Measurements from ENCODE around the gene PSMG1. TPM values are rescaled to one million over a fixed set of nuclear protein-coding genes. Genes with fewer than 3 reads are reported as not detected.
"Not testable (repeated sequence)": the region's sequence is repeated elsewhere in the genome, so short reads cannot be mapped to it uniquely, and the experiment has no call there.

The PSMG1 gene, protein sequence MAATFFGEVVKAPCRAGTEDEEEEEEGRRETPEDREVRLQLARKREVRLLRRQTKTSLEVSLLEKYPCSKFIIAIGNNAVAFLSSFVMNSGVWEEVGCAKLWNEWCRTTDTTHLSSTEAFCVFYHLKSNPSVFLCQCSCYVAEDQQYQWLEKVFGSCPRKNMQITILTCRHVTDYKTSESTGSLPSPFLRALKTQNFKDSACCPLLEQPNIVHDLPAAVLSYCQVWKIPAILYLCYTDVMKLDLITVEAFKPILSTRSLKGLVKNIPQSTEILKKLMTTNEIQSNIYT
- 100 to 1,000 TPM; 121 TPM for total RNA-seq

DNA sequence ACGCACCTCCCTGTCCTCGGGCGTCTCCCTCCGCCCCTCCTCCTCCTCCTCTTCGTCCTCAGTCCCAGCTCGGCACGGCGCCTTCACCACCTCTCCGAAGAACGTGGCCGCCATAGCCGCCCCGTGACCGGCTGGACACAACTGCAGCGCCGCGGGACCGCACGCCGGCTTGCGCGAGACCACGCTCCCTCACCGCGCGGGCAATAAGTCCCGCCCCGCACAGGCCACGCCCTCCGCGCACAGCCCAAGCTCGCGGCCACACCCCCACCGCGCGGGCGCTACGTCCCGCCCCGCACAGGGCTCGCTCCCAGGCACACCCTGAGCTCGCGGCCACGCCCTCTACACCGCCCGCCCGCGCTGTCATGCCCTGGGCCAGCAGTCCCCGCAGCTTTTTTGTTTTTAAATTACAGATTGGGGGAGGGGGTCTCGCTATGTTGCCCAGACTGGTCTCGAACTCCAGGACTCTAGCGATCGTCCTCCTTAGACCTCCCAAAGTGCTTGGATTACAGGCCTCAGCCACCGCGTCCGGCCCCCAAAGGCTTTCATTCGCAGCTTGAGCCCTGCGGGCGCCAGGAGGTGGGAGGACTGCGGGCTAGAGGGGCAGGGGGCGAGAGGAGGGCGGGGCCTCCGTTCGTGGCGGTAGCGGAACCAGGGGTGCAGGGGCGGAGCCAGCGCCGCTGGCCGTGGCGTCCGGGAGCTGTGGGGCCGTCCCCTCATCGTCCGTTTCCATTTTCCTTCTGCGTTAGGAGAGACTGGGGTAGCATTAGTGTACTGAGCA lies at the start of gene PSMG1:
Gene PSMG1, minus strand, starts transcription at position 180 of the 778 bp plus-strand sequence. Its CDS starts 66 bp downstream, at position 114.
- CTCF ChIA-PET, result interaction anchor here (0.8 to 1.9 kb wide), 3 partner anchors 13 to 204 kb away, joined by 3 to 6 read pairs (median 3); no protein-coding TSS in a partner anchor
- POLR2A ChIA-PET, result interaction anchor here (0.5 to 2.0 kb wide), 7 partner anchors 11 to 376 kb away, joined by 3 to 16 read pairs (median 3); partner anchors contain the start of genes BRWD1 and HMGN1

DNA sequence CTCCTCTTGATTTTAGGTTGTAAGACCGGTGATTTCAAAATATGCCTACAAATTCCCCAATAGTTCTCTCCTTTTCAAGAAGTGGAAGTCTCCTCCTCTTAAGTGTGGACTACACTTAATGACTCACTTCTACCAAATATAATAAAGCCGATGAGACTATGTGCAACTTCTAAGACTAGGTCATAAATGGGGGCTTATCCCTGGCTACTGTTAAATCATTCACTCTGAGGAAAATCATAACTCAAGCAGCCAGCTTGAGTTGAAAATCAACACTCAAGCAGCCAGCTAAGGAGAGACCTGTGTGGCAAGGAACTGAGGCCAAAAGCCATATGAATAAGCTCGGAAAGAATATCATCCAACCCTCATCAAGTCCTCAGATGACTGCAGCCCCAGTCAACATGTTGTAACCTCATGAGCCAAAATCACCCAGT lies 49.6 kb upstream of the PSMG1 start:
- CTCF ChIA-PET, result interaction anchor here (0.6 kb wide), 1 partner anchor 30 kb away, joined by 4 read pairs; no protein-coding TSS in a partner anchor
- POLR2A ChIA-PET, result no interaction called here

DNA sequence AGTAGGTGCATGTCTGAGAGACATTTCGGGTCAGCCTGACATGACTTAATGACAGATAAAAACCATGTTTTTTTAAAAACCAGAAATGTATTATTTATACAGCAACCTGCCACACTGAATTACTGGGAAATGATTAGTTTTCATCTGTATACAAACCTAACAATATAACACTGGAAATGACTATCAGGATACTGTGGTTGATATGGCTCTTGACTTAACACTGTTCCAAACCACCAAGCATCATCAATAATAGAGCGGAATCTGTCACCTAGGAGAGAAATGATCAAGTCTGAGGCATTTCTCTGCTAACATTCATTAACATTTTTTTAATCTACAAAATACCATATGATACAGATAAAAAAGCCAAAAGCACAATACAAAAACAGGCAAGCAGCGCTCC lies 41.7 kb upstream of the PSMG1 start:
- ChIA-PET POLR2A (no interaction called here), CTCF (no interaction called here)

DNA sequence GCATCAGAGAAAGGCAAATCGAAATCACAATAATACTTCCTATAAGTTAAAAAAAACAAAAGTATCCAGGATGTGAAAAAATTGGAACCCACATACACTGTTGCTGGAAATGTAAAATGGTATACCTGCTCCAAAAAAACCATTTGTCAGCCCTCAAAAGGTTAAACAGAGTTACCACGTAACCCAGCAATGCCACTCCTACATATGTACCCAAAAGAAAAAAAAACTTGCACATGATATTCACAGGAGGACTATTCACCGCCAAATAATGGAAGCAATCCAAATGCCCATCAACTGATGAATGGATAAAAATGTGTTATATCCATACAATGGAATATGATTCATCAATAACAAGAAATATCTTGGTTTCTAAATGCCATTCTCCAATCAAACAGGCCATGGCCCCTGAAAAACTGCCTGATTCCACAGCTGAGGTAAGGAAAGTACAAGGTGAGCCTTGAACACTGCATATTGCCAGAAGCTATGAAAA lies 38.8 kb upstream of the PSMG1 start:
- ChIA-PET CTCF (no interaction called here), POLR2A (no interaction called here)

DNA sequence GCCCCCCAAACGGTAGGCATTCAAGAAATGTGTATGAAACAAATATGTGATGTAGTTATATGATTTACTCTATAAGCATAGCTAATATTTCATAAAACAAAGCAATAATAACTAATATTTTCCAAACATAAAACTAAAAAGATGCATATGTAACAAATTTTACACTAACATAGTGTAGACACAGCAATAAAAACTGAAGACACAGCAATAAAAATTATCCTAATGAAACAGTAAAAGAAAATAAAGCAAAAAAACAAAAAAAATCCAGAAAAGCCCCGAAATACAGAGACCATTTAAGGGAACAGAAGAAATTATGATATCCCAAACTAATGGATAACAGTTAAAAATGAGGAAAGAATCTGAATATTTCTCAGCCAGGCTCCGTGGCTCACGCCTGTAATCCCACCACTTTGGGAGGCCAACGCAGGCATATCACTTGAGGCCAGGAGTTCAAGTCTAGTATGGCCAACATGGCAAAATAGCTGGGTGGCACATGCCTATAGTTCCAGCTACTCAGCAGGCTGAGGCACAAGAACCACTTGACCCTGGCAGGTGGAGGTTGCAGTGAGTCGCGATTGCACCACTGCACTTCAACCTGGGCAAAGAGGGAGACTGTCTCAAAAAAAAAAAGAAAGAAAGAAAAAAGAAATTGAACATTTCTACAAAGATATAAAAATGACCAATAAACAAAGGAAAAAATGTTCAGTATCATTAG lies 38.2 kb upstream of the PSMG1 start:
- POLR2A ChIA-PET, result no interaction called here
- CTCF ChIA-PET, result no interaction called here

DNA sequence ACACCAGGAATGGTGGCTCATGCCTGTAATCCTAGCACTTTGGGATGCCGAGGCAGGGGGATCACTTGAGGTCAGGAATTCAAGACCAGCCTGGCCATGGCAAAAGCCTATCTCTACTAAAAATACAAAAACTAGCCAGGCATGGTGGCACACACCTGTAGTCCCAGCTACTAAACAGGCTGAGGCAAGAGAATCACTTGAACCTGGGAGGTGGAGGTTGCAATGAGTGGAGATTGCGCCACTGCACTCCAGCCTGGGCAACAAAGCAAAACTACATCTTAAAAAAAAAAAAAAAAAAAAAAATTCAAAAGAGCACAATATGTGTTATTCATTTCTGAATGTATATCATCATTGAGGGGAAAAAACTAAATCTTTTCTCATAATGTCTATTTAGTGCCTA lies 37.6 kb upstream of the PSMG1 start:
- POLR2A ChIA-PET, result not testable (repeated sequence)
- CTCF ChIA-PET, result interaction anchor here (0.7 kb wide), 2 partner anchors 155 to 221 kb away, joined by 3 to 5 read pairs; no protein-coding TSS in a partner anchor

DNA sequence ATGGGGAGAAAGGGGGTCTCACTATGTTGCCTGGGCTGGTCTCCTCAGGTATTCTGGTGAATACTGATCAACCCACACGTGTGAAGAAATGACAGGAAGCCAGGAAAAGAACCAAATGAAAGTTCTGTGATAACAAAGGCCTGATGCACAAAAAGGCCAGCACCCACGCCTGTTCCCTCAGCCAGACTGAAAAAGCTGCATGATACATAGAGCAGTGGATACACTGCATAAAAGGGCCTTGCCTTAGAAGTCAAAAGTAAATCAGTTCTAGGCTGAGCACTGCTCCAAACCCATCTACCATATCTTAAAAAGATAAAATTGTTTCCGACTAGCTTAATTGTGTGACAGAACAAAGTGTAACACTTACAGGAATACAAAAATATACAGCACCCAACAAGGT lies 36.9 kb upstream of the PSMG1 start:
- ChIA-PET CTCF (no interaction called here), POLR2A (no interaction called here)

DNA sequence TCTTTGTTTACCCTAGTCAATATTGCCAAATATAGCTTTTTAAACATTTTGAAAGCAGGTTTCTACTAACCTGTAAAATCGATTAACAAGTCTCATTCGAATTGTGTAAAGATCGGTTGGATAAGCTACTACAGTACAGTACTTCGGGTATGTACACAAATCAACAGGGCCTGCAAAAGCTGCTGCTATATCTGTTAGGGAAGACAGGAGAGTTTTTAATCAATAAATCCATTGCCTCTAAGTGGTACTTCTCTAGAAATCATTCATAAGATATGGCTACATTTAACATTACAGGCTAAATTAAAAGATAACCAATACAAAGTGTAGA lies 34.8 kb upstream of the PSMG1 start:
- CTCF ChIA-PET, result no interaction called here
- POLR2A ChIA-PET, result interaction anchor here (0.7 kb wide), 1 partner anchor 112 kb away, joined by 3 read pairs; no protein-coding TSS in a partner anchor

DNA sequence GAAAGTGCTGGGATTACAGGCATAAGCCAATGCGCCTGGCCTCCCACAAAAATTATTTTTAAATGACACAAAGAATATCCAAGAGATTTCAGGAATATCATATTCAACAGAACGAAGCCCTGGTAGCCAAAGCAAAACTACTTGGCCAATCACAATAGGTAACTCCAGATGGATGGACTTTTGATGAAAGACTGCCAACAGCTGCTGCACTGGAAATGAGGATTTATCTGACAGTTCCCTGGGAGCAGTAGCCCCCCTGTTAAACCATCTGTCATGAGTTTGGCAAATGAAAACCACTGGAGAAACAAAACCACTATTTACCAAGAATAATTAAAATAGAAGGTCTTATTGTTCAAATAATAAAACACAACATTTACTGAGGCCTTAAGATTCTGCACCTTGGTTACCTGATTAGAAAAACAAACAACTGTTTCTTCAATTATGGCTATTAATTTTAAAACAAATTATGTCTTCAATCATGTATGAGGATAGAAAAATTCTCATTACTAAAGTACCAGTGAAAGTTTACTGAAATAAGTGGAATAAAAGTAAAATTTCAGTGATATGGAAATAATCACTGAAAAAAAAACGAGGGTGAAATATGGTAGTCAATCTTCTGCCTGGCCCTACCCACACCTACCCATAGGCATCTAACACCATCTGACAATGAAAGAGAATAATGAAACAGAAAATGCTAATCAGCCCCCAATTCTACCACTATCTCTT lies 34.3 kb upstream of the PSMG1 start:
- POLR2A ChIA-PET, result interaction anchor here (0.7 kb wide), 1 partner anchor 113 kb away, joined by 3 read pairs; no protein-coding TSS in a partner anchor

DNA sequence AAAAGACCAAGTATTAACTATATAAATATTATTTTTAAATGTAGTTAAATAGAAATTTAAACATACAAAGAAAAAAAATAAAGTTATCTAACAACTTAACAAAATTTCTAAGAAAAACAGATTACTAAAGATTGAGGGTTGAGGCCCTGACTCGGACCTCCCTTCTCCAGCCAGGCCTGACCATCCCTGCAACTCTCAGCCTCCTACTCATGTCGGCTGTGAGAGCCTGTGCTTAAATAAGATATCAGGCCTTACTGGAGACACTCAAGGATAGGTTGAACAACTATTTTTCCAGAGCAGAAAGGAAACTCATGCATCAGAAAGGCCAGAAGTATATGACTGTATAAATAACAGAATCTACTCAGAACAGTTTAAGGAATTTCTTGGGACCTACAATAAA lies 33.0 kb upstream of the PSMG1 start:
- ChIA-PET POLR2A (no interaction called here), CTCF (no interaction called here)

More for the DNA sequence above, 34.3 kb upstream of the PSMG1 start:
- CTCF ChIA-PET, result no interaction called here

DNA sequence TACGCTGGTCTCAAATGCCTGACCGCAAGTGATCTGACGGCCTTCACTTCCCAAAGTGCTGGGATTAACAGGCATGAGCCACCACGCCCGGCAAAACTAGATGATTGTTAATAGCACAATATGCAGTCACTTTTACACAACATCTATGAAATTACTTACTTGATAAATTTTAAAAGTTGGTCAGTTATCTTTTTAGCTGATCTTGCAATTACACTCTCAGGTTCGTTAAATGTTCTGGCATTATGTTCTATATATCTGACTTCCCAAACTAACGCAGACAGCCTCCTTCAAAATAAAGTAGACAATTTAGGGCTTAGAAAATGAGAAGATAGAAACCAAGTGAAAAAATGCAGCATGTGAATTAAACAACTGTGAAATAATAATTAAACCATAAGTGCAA lies 31.8 kb upstream of the PSMG1 start:
- POLR2A ChIA-PET, result no interaction called here
- CTCF ChIA-PET, result no interaction called here

DNA sequence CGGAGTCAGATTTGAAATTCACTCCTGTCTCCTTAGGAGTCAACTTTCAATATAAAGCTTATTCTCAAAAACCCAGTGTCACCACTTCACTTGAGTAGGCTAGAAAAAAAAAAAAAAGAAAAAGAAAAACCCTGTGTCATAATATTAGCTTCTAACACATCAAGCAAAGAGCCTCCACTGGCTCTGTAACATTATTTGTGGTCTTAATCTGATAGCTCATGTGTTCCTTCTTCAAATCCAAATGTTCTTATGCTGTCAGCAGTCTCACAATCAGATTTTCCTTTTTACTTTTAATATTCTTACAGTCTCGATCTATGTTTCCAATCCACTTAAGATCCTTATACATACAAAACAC lies 26.1 kb upstream of the PSMG1 start:
- ChIA-PET POLR2A (no interaction called here), CTCF (no interaction called here)

DNA sequence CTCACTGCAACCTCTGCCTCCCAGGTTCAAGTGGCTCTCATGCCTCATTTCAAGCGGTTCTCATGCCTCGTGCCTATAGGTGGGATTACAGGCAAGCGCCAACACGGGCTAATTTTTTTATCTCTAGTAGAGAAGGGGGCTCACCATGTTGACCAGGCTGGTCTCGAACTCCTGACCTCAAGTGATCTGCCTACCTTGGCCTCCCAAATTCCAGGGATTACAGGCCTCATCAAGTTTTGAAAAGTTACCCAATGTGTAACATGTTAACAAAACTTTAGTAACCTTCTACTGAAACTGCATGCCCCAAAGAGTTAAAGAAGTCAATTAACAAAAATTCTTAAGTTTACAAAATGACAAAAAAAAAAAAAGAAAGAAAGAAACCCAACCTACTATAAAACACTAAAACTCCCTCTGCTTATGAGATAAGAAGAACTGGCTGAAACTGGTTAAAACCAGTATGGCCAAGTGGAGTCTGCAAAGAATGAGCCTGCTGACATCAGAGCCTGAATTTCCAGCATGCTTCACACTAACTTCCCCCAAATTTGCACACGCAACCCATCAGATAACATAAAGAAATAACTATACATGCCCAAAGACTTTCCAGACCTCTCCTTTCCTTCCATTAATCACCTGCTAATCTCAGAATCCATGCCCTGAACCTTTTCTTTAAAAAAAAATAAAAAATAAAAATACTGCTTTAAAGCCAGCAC lies 25.5 kb upstream of the PSMG1 start:
- ChIA-PET POLR2A (no interaction called here), CTCF (no interaction called here)

DNA sequence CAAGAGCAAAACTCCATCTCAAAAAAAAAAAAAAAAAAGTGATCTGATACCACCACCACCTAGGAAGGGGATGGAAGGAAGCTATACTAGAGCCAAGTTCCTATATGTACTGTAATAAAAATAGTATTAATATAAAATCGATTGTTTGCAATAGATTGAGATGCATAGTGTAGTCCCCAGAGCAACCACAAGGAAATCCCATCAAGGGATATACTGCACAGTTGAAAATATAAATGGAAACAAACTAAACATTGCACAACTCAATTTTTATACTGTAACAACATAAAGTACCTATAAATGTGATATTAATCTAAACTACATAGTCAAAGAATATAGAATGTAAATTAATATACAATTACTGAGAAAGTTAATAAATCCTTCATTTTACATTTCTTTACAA lies 20.9 kb upstream of the PSMG1 start:
- ChIA-PET CTCF (no interaction called here), POLR2A (no interaction called here)

DNA sequence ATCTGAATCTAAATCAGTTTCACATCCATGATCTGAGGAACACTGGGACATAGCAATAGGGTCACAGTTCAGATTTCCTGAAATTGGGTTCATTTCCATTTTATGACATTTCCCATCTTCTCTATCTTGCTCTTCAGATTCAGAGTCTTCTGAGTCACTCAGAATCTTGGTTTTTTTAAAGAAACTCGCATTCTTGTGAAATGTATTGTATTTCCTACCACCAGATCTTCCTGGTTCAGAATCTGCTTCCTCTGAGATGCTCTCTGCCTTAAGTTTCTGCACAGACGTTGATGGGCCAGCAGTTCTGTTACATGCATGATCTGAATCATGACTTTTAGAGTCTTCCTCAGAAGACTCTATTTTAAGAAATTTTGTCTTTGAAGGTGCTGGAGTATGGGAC lies 15.5 kb upstream of the PSMG1 start:
- ChIA-PET CTCF (no interaction called here), POLR2A (no interaction called here)

DNA sequence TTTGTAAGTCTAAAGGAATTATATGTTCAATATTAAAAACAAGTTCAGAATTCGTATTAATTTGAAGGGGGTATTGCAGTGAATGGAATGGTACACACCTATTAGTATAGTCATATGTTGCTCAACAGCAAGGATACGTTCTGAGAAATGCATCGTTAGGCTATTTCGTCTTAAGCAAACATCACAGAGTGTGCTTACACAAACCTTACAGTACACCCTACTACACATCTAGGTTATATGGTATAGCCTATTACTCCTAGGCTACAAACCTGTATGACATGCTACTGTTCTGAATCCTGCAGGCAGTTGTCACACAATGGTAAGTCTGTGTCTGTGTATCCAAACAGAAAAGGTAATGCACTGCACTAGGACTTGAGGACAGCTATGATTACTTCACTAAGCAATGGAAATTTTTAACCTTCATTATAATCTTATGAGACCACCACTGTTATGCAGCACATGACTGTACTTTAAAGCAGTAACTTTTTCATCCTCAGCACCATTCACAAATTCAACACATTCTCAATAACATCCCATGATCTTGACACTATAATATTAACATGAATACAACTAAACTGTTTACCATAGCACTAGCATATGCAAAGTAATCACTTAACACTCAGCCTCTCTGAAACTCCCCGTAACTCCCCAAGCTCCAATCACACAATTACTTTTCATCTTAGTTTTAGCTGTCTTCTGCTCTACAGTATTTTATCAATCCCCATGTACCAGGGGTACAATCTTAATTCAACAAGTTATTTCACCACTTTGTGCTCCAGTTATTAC lies 14.4 kb upstream of the PSMG1 start:
- ChIA-PET CTCF (no interaction called here), POLR2A (no interaction called here)

DNA sequence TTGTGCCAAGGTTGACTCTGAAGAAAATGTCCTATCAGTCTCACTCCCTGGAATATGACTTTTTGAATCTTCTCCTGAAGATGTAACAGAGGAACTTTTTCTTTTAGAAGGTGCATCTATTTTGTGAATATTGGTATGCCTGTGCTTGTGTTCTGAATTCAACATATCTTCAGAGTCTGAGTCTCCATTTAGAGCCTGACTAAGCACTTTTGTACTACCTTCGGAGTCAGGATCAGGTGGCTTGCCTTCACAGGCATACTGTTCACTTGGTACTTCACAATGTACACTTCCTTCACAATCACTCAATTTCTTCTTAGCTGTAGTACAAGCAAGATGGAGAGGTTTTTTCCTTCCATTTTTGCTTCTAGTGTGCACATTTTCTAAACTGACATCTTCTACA lies 13.6 kb upstream of the PSMG1 start:
- POLR2A ChIA-PET, result no interaction called here
- CTCF ChIA-PET, result interaction anchor here (1.2 kb wide), 1 partner anchor 13 kb away, joined by 3 read pairs; the partner anchor contains the start of gene PSMG1

DNA sequence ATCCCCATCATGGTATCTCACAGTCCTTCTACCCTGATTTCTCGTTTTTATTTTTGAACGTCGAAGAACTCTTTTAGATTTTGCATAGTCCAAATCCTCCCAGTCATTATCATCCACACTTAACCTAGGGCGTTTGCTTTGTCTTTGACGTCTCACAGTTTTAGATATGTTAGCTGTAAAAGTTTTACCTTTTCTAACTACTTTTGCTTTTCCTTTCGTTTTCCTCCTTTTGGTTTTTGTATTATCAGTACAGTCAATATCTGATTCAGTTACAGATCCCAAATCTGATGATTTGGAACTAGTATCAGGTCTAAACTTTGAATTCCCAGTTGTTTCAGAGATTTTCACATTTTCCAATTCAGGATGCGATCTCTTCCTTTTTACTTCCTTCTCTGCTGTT lies 13.1 kb upstream of the PSMG1 start:
- ChIA-PET CTCF (interaction anchor here (1.2 kb wide), 1 partner anchor 13 kb away, joined by 3 read pairs; the partner anchor contains the start of gene PSMG1), POLR2A (no interaction called here)
